ENCODE results near the gene C21orf91. TPM values are rescaled to one million over a fixed set of nuclear protein-coding genes. Genes with fewer than 3 reads are reported as not detected.

The C21orf91 gene
- total RNA-seq, 3 donors from 2014 or later, result 8.0 to 12.8 (median 8.0) TPM

DNA sequence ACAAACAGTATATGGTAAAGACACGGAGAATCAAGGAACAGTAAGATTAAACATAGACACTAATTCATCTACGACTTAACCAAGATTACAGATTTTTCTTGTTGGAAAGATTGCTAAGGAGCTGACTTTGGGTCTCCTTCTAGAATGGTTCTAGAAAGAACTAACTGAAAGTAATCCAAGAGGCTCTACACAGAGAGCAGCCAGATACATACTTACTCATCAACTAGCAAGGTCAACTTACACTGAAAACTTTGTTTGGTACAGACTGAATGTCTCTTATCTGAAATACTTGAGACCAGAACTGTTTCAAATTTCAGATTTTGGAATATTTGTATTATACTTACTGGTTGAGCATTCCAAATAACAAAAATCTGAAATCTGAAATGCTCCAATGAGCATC is 5.8 kb downstream of the C21orf91 start:
- H3K4me3 ChIP-seq, result no peak overlapping the region
- H3K4me1 ChIP-seq (ENCODE audit: low read depth), result peaks cover 10% of the 10 kb centered on the region
- intact Hi-C loops (cut with DNase I, micrococcal nuclease), result no loop called here
- no peak for DNase-seq
- ATAC-seq, result no peak
- TF ChIP-seq, protein P1, sequence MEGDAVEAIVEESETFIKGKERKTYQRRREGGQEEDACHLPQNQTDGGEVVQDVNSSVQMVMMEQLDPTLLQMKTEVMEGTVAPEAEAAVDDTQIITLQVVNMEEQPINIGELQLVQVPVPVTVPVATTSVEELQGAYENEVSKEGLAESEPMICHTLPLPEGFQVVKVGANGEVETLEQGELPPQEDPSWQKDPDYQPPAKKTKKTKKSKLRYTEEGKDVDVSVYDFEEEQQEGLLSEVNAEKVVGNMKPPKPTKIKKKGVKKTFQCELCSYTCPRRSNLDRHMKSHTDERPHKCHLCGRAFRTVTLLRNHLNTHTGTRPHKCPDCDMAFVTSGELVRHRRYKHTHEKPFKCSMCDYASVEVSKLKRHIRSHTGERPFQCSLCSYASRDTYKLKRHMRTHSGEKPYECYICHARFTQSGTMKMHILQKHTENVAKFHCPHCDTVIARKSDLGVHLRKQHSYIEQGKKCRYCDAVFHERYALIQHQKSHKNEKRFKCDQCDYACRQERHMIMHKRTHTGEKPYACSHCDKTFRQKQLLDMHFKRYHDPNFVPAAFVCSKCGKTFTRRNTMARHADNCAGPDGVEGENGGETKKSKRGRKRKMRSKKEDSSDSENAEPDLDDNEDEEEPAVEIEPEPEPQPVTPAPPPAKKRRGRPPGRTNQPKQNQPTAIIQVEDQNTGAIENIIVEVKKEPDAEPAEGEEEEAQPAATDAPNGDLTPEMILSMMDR (IDR thresholded peaks at IDR 0.05), result no peak
- peaks cover 4% of the 10 kb centered on the region for H3K36me3 ChIP-seq (ENCODE audit: low read depth)
- H3K9me3 ChIP-seq, result peaks cover 7% of the 10 kb centered on the region

DNA sequence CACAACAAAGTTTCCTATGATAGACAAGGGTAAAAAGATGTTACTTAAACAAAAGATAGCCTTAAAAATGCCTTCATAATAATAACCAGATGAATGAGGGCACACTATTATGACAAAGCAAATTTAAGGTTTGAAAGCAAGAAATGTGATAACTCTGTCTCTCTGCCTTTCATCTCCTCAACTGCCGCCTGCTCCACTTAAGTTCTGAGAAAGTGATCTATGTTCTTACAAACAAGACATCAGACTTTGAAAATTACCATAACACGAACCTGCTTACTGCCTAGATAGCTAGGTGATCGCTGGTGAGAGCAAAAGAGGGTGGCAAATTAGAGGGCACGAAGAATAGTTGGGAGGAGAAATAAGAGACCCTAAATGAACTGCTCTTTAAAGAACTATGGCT is 13.2 kb downstream of the C21orf91 start:
- H3K9me3 ChIP-seq, result peaks cover 14% of the 10 kb centered on the region

DNA sequence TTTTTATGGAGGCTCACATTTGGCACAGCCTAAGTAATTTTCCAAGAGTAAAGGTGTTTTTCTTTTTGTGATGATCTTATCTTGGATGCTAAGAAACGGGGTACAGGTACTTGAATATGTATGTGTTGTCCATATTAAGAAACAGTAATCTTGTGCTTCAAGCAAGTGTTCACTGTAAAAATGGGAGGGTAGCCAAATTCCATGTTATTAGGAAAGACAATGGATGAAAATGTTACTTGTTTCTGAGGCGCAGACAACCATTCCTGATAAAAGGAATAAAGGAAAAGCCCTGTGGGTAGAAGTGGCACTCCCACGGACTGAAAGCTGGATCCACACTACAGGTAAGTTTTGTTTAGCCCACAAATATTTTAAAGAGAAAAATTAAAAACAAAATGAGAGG is 15.6 kb downstream of the C21orf91 start:
- no peaks in the 10 kb centered on the region for H3K36me3 ChIP-seq (ENCODE audit: low read depth)
- DNase-seq (no peak), ATAC-seq (no peak)
- H3K4me1 ChIP-seq (ENCODE audit: low read depth), result no peaks in the 10 kb centered on the region
- no peak overlapping the region for H3K4me3 ChIP-seq
- TF ChIP-seq, protein P1 (IDR thresholded peaks at IDR 0.05), result no peak
- H3K9me3 ChIP-seq, result peaks cover 9% of the 10 kb centered on the region
- intact Hi-C loops (cut with DNase I, micrococcal nuclease), result no loop called here

More for the DNA sequence above, 13.2 kb downstream of the C21orf91 start:
- TF ChIP-seq, protein P1 (IDR thresholded peaks at IDR 0.05), result no peak
- peaks cover 4% of the 10 kb centered on the region for H3K36me3 ChIP-seq (ENCODE audit: low read depth)
- no peak overlapping the region for H3K4me3 ChIP-seq
- intact Hi-C loops (cut with DNase I, micrococcal nuclease), result no loop called here
- DNase-seq (no peak), ATAC-seq (no peak)
- no peaks in the 10 kb centered on the region for H3K4me1 ChIP-seq (ENCODE audit: low read depth)

DNA sequence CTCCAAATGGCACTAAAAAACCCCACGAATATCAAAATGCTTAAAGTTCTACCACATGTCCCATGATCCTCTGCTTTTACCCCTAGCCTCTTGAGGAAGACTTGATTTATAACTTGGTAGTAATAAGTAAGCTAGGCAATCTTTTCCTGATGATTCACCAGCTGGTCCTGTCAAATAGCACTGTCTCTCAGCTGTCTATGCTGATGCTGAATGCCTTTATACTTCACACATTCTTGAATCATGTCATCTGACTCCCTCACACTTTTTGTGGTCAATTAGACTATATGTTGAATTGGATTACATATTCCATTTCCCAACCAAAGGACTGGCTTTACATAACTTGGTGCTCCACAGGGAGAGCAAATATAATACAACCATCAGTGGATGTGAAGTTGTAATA is 16.6 kb downstream of the C21orf91 start:
- intact Hi-C loops (cut with DNase I, micrococcal nuclease), result no loop called here

DNA sequence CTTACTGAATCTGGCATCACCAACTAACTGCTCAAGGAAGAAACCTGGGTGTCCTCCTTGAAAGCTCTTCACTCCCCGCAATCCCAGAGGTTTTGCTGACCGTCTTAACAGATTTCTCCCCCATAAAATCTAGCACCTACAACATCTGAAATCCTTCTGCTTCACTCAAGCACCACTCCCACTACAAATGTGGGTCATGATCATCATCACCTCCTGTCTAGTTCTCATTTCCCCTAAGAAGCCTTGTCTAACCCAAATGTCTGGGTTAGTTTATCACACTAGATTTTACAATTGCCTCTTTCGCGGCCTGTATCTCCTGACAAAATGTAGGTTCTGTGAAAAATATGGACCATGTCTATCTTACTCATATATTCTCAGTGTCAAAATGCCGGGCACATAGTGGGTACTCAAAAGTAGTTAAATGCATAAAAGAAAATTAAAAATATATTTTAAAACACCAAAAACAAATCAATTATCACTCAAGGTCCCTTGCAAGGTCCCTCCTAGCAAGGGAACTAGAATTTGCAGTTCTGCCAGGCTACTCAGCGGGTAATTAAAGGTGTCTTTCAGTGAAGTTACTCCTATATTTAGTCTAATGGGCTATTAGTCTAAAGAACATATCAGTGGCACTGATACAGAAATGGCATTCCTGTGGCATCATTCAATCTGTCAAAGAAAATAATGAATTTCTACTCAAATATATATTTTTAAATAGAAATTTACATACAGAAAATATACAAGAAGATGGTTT is 19.6 kb downstream of the C21orf91 start:
- Histone ChIP-seq H3K4me1 (ENCODE audit: low read depth) (no peaks in the 10 kb centered on the region), H3K36me3 (ENCODE audit: low read depth) (no peaks in the 10 kb centered on the region), H3K4me3 (no peak overlapping the region), H3K9me3 (no peaks in the 10 kb centered on the region)
- intact Hi-C loops (cut with DNase I, micrococcal nuclease), result no loop called here
- TF ChIP-seq, protein P1 (IDR thresholded peaks at IDR 0.05), result no peak
- ATAC-seq, result no peak
- no peak for DNase-seq

More for the DNA sequence above, 16.6 kb downstream of the C21orf91 start:
- Histone ChIP-seq H3K4me1 (ENCODE audit: low read depth) (no peaks in the 10 kb centered on the region), H3K4me3 (no peak overlapping the region), H3K9me3 (no peaks in the 10 kb centered on the region), H3K36me3 (ENCODE audit: low read depth) (no peaks in the 10 kb centered on the region)
- DNase-seq (no peak), ATAC-seq (no peak)
- TF ChIP-seq, protein P1 (IDR thresholded peaks at IDR 0.05), result no peak
